Regular cardiac myocyte (primary cell): Measurements from ENCODE around the gene HBEGF. TPM values are rescaled to one million over a fixed set of nuclear protein-coding genes. Genes with fewer than 3 reads are reported as not detected.

Source experiments
- total RNA-seq: library from RNA; depleted of rRNA; stranded (reverse); fragments of >200 nt; gene quantifications from 2 replicates; pipeline ENCODE4 v1.2.3, GENCODE V29; 2014

Gene HBEGF, protein sequence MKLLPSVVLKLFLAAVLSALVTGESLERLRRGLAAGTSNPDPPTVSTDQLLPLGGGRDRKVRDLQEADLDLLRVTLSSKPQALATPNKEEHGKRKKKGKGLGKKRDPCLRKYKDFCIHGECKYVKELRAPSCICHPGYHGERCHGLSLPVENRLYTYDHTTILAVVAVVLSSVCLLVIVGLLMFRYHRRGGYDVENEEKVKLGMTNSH
- total RNA-seq, result 5.6 and 32.6 TPM in 2 replicates

DNA sequence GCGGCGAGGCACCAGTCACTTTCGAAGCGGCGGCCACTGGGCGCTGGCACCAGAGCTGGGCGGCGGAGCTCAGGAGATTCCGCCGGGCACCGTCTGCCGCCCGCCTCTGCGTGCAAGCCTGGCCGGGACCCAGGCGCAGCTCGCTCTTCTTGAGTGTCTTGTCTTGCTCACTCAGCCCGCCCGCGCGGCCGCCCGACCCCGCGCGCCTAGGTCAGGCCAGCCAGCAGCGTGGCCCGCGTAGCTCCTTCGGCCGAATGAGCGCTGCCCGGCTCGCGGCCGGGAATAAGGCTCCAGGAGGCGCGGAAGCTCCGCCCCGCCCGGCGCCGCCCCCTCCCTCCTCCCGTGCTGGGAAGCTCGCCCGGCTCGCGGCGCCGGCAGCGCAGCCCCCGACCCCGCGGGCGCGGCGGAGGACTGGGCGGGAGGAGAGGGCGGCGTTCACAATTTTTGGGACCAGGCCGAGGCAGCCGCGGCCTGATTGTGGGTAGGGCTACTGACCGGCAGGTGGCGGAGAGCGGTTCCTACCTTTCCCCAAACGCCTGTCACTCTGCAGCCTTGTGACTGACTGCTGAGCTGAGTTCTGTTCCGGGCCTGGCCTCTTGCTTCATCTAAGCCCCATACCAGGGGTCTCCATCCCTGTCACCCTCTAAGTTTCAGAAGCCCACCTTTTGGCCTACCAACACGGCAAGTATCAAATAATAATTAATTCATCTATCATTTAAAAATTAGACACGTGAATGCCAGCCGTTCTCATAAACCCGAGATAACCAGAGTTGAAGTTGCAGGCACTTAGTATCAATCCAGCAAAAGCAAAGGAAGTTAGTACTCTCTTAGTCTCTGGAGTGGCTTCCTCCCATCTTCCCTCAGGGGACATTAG, at the start of gene HBEGF:
Gene HBEGF, minus strand, starts transcription at position 256 of the 874 bp plus-strand sequence. CDS start 275 bp downstream, outside the sequence.

GRCh38 chr5:140360101-140360500, 13.7 kb upstream of the HBEGF start, which contains the start of gene SLC4A9:
TSS of gene SLC4A9 (plus strand) at chr5:140360194. CDS start at chr5:140360237, 43 bp downstream.

DNA sequence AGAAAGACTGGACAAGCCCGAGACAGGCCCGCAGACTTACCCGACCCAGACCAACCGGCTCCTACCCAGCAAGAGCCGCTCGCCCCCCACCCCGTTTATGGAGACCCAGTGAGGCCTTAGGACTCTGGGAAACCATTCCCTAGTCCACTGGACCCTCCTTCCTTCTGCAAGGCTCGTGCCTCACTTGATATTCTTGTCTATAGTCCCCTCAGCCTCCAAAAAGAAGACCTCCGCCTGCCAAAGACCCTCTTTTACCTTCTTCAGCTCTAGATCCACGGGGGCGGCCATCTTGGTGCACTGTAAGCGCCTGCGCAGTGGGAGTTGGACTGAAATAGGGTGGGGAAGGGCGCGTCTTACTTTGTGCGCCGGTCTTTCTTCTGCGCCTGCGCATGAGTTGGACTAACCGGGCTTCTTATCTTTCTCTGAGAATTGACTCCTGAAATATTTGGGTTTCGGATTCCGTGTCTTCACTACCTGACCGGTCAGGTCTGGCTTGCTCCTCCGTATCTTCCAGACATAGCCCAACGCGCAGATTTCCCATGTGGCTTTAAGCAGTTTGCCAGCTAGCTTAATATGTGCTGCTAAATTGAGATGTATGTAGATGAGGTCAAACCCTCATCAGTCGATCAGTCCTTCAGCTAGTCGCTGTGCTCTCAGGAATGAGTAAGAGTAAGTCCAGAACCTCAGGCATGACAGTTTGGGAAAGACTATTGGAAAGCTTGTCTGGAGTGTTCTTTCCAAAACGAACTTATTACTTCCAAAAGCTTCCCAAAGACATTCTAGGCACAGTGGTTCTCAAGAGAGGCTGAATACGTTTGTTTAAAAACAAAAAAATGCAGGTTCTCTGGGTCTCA, 43.4 kb downstream of the HBEGF start, which contains the start of gene PFDN1:
Gene PFDN1, minus strand, starts transcription at position 316 of the 854 bp plus-strand sequence. Its CDS starts 28 bp downstream, at position 288.

Other genes with a start within 250 kb of the HBEGF start
- 16.9 and 22.6 TPM in 2 replicates for gene PURA, start 232.5 kb downstream of the HBEGF start, total RNA-seq
- 7.7 and 16.9 TPM in 2 replicates for gene IGIP, start 220.7 kb downstream of the HBEGF start, total RNA-seq
- gene CYSTM1, start 171.4 kb downstream of the HBEGF start, total RNA-seq, result 8.4 and 16.9 TPM in 2 replicates
- 43.4 and 68.1 TPM in 2 replicates for gene PFDN1, start 43.5 kb downstream of the HBEGF start, total RNA-seq
- gene SLC4A9, start 13.6 kb upstream of the HBEGF start, total RNA-seq, result under 0.01 TPM in 1 of 2 replicates, not detected in the other
- gene ANKHD1, start 55.2 kb upstream of the HBEGF start, total RNA-seq, result 34.1 and 53.0 TPM in 2 replicates
- 0.58 TPM in 1 of 2 replicates, not detected in the other for gene EIF4EBP3, start 201.1 kb upstream of the HBEGF start, total RNA-seq
- 36.9 and 69.4 TPM in 2 replicates for gene SRA1, start 210.9 kb upstream of the HBEGF start, total RNA-seq
- gene APBB3, start 218.0 kb upstream of the HBEGF start, total RNA-seq, result 8.6 and 31.3 TPM in 2 replicates
- gene SLC35A4, start 218.2 kb upstream of the HBEGF start, total RNA-seq, result 9.6 and 28.0 TPM in 2 replicates